Neuronal stem cell (in vitro differentiated cells): ENCODE measurements around the gene FAM222B.

Experiments used
- DNase-seq: peaks from one replicate; pipeline ENCODE4 v3.0.0-alpha.2; 2013; ENCODE audit warnings: low spot score
- H2AFZ ChIP-seq: one replicate; pipeline ENCODE4 v1.6.1; 2013; ENCODE audit warnings: mild to moderate bottlenecking, low read length, inconsistent platforms
- H2AK5ac ChIP-seq: 2 replicates; pipeline ENCODE4 v1.6.1; 2013; ENCODE audit warnings: low read depth, mild to moderate bottlenecking, inconsistent platforms, low read length, moderate library complexity, mixed read lengths
- H2BK120ac ChIP-seq: 2 replicates; pipeline ENCODE4 v1.6.1; 2013; ENCODE audit warnings: low read depth, mild to moderate bottlenecking, inconsistent platforms, low read length, moderate library complexity, mixed read lengths
- H2BK12ac ChIP-seq: one replicate; pipeline ENCODE4 v1.6.1; 2013; ENCODE audit warnings: low read length, inconsistent platforms
- H2BK15ac ChIP-seq: 2 replicates; pipeline ENCODE4 v1.6.1; 2013; ENCODE audit warnings: mild to moderate bottlenecking, low read length, inconsistent platforms, mixed read lengths
- H2BK5ac ChIP-seq: one replicate; pipeline ENCODE4 v1.6.1; 2013; ENCODE audit warnings: inconsistent platforms, mild to moderate bottlenecking, low read length, moderate library complexity
- H3K14ac ChIP-seq: one replicate; pipeline ENCODE4 v1.6.1; 2013; ENCODE audit warnings: low read length, inconsistent platforms
- H3K18ac ChIP-seq: 2 replicates; pipeline ENCODE4 v1.6.1; 2013; ENCODE audit warnings: low read length, inconsistent platforms
- H3K23ac ChIP-seq: 2 replicates; pipeline ENCODE4 v1.6.1; 2013; ENCODE audit warnings: low read depth, mild to moderate bottlenecking, mixed read lengths, low read length, inconsistent platforms; ENCODE audit not compliant: poor library complexity
- H3K27ac ChIP-seq: replicated peaks from 3 replicates; pipeline ENCODE4 v1.5.1; 2013; ENCODE audit warnings: low read length, inconsistent platforms
- H3K27me3 ChIP-seq, 3 experiments: 2 replicates each; pipeline ENCODE4 v1.6.1; 2013; ENCODE audit warnings: low read length in 3 of 3, mild to moderate bottlenecking in 2 of 3, inconsistent platforms in 1 of 3, low read depth in 1 of 3, mixed read lengths in 1 of 3, moderate library complexity in 1 of 3; ENCODE audit not compliant: control insufficient read depth in 3 of 3, insufficient read depth in 3 of 3
- H3K36me3 ChIP-seq, 2 donors: replicated peaks in 1 of 2; 2 replicates each; pipeline ENCODE4 v1.6.1; 2013; ENCODE audit warnings: low read length in 2 of 2; ENCODE audit not compliant: control insufficient read depth in 2 of 2, insufficient read depth in 2 of 2
- H3K4ac ChIP-seq: 2 replicates; pipeline ENCODE4 v1.6.1; 2013; ENCODE audit warnings: inconsistent platforms, mild to moderate bottlenecking, low read length, moderate library complexity
- H3K4me1 ChIP-seq, 2 donors: 1 replicate in 1 of 2; 2 replicates in 1 of 2; pipeline ENCODE4 v1.6.1; 2013; ENCODE audit warnings: low read length in 2 of 2, low read depth in 1 of 2; ENCODE audit not compliant: control insufficient read depth in 2 of 2, insufficient read depth in 1 of 2
- H3K4me2 ChIP-seq: one replicate; pipeline ENCODE4 v1.6.1; 2013; ENCODE audit warnings: mild to moderate bottlenecking, low read length, inconsistent platforms; ENCODE audit not compliant: insufficient read depth, poor library complexity, severe bottlenecking
- H3K4me3 ChIP-seq, 2 donors: 2 replicates each; pipeline ENCODE4 v1.5.1; 2013; ENCODE audit warnings: low read length in 2 of 2, mild to moderate bottlenecking in 2 of 2, inconsistent platforms in 1 of 2, moderate library complexity in 1 of 2
- H3K79me1 ChIP-seq: one replicate; pipeline ENCODE4 v1.6.1; 2013; ENCODE audit warnings: low read depth, mild to moderate bottlenecking, inconsistent platforms, low read length, moderate library complexity
- H3K9ac ChIP-seq: one replicate; pipeline ENCODE4 v1.6.1; 2013; ENCODE audit warnings: mild to moderate bottlenecking, low read depth, low read length, inconsistent platforms; ENCODE audit not compliant: poor library complexity
- H3K9me3 ChIP-seq, 2 donors: replicated peaks in 1 of 2; 2 replicates each; pipeline versions ENCODE3 to v1.6.1; 2013; ENCODE audit warnings: low read length in 2 of 2, mild to moderate bottlenecking in 2 of 2, inconsistent platforms in 1 of 2, low read depth in 1 of 2, mixed read lengths in 1 of 2, moderate library complexity in 1 of 2; ENCODE audit not compliant: control insufficient read depth in 2 of 2, insufficient read depth in 1 of 2
- H4K8ac ChIP-seq: one replicate; pipeline ENCODE4 v1.6.1; 2013; ENCODE audit warnings: low read depth, mild to moderate bottlenecking, inconsistent platforms, low read length, moderate library complexity
- H4K91ac ChIP-seq: one replicate; pipeline ENCODE4 v1.6.1; 2013; ENCODE audit warnings: low read length, low read depth, mild to moderate bottlenecking, inconsistent platforms; ENCODE audit not compliant: poor library complexity
- WGBS, 2 donors: extraction: QIAGEN DNeasy Blood & Tissue Kit; methylation state at CpG; one replicate each; pipeline ENCODE4 v1.1.7; 2013; ENCODE audit warnings: missing lambda C conversion rate in 2 of 2, mixed read lengths in 1 of 2; ENCODE audit not compliant: insufficient read length in 2 of 2, insufficient replicate concordance in 1 of 2; ENCODE audit errors: extremely low coverage in 2 of 2; 5-methylcytosine and 5-hydroxymethylcytosine counted together

Gene FAM222B

DNA sequence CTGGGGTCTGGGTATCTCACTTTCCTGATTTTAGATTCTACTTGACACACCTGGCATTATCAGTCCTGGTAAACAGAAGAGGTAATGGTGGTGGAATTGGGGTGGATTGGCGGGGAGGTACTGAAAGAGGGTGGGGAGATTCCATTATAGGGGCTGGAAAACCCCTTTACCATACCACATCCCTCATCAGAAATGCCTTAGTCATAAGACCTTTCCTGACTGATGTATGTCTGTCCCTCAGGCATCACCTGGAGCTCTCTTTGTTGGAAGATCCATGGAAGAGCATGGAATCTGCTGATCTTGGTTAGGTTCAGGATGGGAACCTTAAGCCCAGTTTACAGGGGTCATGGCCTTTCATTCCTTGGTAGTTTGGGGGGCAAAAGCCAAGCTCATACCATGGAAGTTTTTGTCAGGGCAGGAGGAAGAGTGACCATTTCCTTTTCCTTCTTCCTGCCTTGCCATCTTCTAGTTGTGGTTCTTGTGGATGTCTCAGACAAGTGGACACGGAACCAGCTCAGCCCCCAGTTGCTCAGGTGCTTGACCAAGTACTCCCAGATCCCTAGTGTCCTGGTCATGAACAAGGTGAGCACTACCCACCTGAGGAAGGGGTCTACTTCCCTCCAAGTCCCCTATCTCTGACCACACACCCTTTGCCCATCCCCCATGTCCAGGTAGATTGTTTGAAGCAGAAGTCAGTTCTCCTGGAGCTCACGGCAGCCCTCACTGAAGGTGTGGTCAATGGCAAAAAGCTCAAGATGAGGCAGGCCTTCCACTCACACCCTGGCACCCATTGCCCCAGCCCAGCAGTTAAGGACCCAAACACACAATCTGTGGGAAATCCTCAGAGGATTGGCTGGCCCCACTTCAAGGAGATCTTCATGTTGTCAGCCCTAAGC is 15.6 kb upstream of the FAM222B start:
- Histone ChIP-seq H3K14ac (no peak overlapping the region), H3K79me1 (no peaks in the 10 kb centered on the region), H4K91ac (no peak overlapping the region), H3K4ac (no peak overlapping the region), H3K27ac (no peak overlapping the region), H3K4me2 (no peak overlapping the region), H2BK5ac (no peak overlapping the region), H3K36me3 (peaks cover 26 to 44% of the 10 kb centered on the region in 2 donors), H3K18ac (no peak overlapping the region), H3K27me3 (no peaks in the 10 kb centered on the region), H2BK12ac (no peak overlapping the region), H3K23ac (no peak overlapping the region), H3K4me1 (peaks cover 3 to 5% of the 10 kb centered on the region in 2 donors), H3K9me3 (no peaks in the 10 kb centered on the region), H2AFZ (no peak overlapping the region), H2BK120ac (no peak overlapping the region), H3K4me3 (no peak overlapping the region), H4K8ac (no peak overlapping the region), H2AK5ac (no peak overlapping the region), H3K9ac (no peak overlapping the region), H2BK15ac (no peak overlapping the region)
- DNase-seq, result no peak
- no CpG with 5 or more reads among the region's 3 CpGs for WGBS, 2 donors

DNA sequence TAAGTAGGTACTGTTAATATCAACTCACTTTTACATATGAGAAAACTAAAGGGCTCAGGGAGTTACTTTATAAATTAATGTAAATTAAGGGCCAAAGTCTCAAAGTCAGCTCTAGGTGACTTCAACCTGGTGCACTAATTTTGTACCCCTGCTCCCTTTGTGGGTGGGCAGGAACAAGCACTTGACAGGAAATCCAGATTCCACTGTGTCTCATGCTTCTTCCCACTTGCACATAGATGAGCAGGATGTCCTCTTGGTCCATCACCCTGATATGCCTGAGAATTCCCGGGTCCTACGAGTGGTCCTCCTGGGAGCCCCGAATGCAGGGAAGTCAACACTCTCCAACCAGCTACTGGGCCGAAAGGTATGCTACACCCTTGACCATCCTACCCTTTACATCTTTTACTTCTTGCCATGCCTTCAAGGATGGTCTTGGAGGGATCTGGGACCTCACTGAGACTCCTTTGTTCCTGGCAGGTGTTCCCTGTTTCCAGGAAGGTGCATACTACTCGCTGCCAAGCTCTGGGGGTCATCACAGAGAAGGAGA is 13.5 kb upstream of the FAM222B start:
- H3K36me3 ChIP-seq, result peaks cover 26 to 36% of the 10 kb centered on the region in 2 donors
- H3K9me3 ChIP-seq, result no peaks in the 10 kb centered on the region
- H3K79me1 ChIP-seq, result peaks cover 2% of the 10 kb centered on the region
- no peak overlapping the region for H3K27ac ChIP-seq
- H3K4me2 ChIP-seq, result no peak overlapping the region
- no peak overlapping the region for H2BK15ac ChIP-seq
- WGBS, 2 donors, result no CpG with 5 or more reads among the region's 5 CpGs
- H3K18ac ChIP-seq, result no peak overlapping the region
- no peaks in the 10 kb centered on the region for H3K27me3 ChIP-seq
- peak overlapping the region in 1 of 2 donors; percentile 70 for H3K4me3 ChIP-seq
- no peak overlapping the region for H3K23ac ChIP-seq
- no peak overlapping the region for H3K9ac ChIP-seq
- H4K8ac ChIP-seq, result no peak overlapping the region
- H2AFZ ChIP-seq, result no peak overlapping the region
- no peak overlapping the region for H3K14ac ChIP-seq
- no peak for DNase-seq
- no peak overlapping the region for H4K91ac ChIP-seq
- no peak overlapping the region for H2AK5ac ChIP-seq
- H2BK12ac ChIP-seq, result no peak overlapping the region
- H2BK120ac ChIP-seq, result no peak overlapping the region
- no peak overlapping the region for H2BK5ac ChIP-seq
- H3K4ac ChIP-seq, result no peak overlapping the region
- H3K4me1 ChIP-seq, result peaks cover 3 to 5% of the 10 kb centered on the region in 2 donors

DNA sequence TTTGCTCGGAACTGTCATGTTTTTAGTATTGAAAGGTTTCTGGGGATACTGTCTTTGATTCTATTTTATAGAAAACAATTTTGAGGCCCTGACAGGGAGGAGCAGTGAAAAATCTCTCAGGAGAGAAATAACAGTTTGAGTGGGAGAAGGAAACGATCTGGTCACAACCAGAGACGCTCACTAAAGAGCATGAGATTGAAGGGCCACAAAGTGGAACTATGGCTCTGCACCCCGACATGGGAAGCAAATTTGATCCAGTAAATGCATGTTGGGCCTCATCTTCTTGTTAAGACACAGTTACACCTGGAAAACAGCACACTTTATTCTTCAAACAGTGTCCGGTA is 12.7 kb upstream of the FAM222B start:
- H3K23ac ChIP-seq, result no peak overlapping the region
- peak overlapping the region; percentile 85 for H2AFZ ChIP-seq
- no peak overlapping the region for H3K9ac ChIP-seq
- H2BK12ac ChIP-seq, result no peak overlapping the region
- H4K91ac ChIP-seq, result no peak overlapping the region
- H3K4me3 ChIP-seq, result peak overlapping the region; percentile 70 to 91
- H2BK15ac ChIP-seq, result no peak overlapping the region
- no peak overlapping the region for H2BK120ac ChIP-seq
- no peaks in the 10 kb centered on the region for H3K9me3 ChIP-seq
- H3K4me1 ChIP-seq, result peaks cover 3 to 5% of the 10 kb centered on the region in 2 donors
- no CpG with 5 or more reads among the region's 5 CpGs for WGBS, 2 donors
- H3K4ac ChIP-seq, result no peak overlapping the region
- no peak overlapping the region for H2BK5ac ChIP-seq
- no peak overlapping the region for H3K14ac ChIP-seq
- no peak for DNase-seq
- H3K27me3 ChIP-seq, result no peaks in the 10 kb centered on the region
- no peak overlapping the region for H4K8ac ChIP-seq
- H3K4me2 ChIP-seq, result peak overlapping the region; percentile 60
- H3K36me3 ChIP-seq, result peaks cover 22 to 31% of the 10 kb centered on the region in 2 donors
- H3K18ac ChIP-seq, result peak overlapping the region; percentile 86
- H3K79me1 ChIP-seq, result peaks cover 2% of the 10 kb centered on the region
- no peak overlapping the region for H3K27ac ChIP-seq
- no peak overlapping the region for H2AK5ac ChIP-seq
